Loucy (cell line): ENCODE results near the gene KLHDC3.

Source experiments
- H2AFZ ChIP-seq: fragments of 200-600 bp; sonication (generic); 2 replicates; pipeline ENCODE4 v1.6.0; 2016; ENCODE audit warnings: antibody characterized with exemption, mild to moderate bottlenecking, low read length, moderate library complexity
- H3F3A ChIP-seq: fragments of 200-600 bp; 2 replicates; pipeline ENCODE4 v1.6.0; 2016; ENCODE audit warnings: antibody characterized with exemption, low read depth, mild to moderate bottlenecking
- H3K27me3 ChIP-seq: fragments of 200-600 bp; sonication (generic); 2 replicates; pipeline ENCODE4 v1.6.1; 2014; ENCODE audit warnings: low read length, mild to moderate bottlenecking; ENCODE audit not compliant: insufficient read depth, poor library complexity, severe bottlenecking
- H3K36me3 ChIP-seq: fragments of 200-600 bp; sonication (generic); 2 replicates; pipeline ENCODE4 v1.6.1; 2016; ENCODE audit warnings: low read length; ENCODE audit not compliant: insufficient read depth
- H3K4me1 ChIP-seq: fragments of 200-600 bp; sonication (generic); 2 replicates; pipeline ENCODE4 v1.5.1; 2014; ENCODE audit warnings: low read length, mild to moderate bottlenecking; ENCODE audit not compliant: insufficient read depth, poor library complexity, severe bottlenecking
- H3K4me2 ChIP-seq: fragments of 200-600 bp; sonication (generic); 2 replicates; pipeline ENCODE4 v1.6.0; 2014; ENCODE audit warnings: antibody characterized with exemption, low read length, low read depth, mild to moderate bottlenecking; ENCODE audit not compliant: poor library complexity, severe bottlenecking
- H3K4me3 ChIP-seq: fragments of 200-600 bp; sonication (generic); 2 replicates; pipeline ENCODE4 v1.5.1; 2014; ENCODE audit warnings: low read length, mild to moderate bottlenecking, mixed read lengths; ENCODE audit not compliant: poor library complexity, severe bottlenecking
- H3K79me2 ChIP-seq: fragments of 200-600 bp; sonication (generic); 2 replicates; pipeline ENCODE4 v1.6.1; 2014; ENCODE audit warnings: low read length; ENCODE audit not compliant: insufficient read depth
- H3K9ac ChIP-seq: fragments of 200-600 bp; sonication (generic); 2 replicates; pipeline ENCODE4 v1.6.0; 2014; ENCODE audit warnings: mild to moderate bottlenecking, low read depth, low read length, moderate library complexity; ENCODE audit not compliant: poor library complexity, severe bottlenecking
- H3K9me2 ChIP-seq: fragments of 200-600 bp; sonication (generic); replicated peaks from 2 replicates; pipeline ENCODE4 v1.6.1; 2016; ENCODE audit warnings: low read depth, low read length, mixed read lengths
- H3K9me3 ChIP-seq: fragments of 200-600 bp; sonication (generic); 2 replicates; pipeline ENCODE4 v1.6.1; 2014; ENCODE audit warnings: mild to moderate bottlenecking, antibody characterized with exemption, low read length, low read depth; ENCODE audit not compliant: insufficient read depth
- H4K20me1 ChIP-seq: fragments of 200-600 bp; sonication (generic); 2 replicates; pipeline ENCODE4 v1.6.0; 2014; ENCODE audit warnings: antibody characterized with exemption, low read length, mild to moderate bottlenecking; ENCODE audit not compliant: insufficient read depth, poor library complexity, severe bottlenecking
- CTCF ChIP-seq: fragments of 200-600 bp; sonication (generic); conservative IDR thresholded peaks from 2 replicates; pipeline ENCODE4 v1.5.1; 2014; ENCODE audit warnings: mild to moderate bottlenecking, antibody characterized with exemption, low read length
- EZH2phosphoT487 ChIP-seq: fragments of 200-600 bp; IDR thresholded peaks from 2 replicates; pipeline ENCODE4 v1.6.1; 2018; ENCODE audit warnings: antibody characterized with exemption, mild to moderate bottlenecking, moderate library complexity, borderline replicate concordance

KLHDC3 gene

DNA sequence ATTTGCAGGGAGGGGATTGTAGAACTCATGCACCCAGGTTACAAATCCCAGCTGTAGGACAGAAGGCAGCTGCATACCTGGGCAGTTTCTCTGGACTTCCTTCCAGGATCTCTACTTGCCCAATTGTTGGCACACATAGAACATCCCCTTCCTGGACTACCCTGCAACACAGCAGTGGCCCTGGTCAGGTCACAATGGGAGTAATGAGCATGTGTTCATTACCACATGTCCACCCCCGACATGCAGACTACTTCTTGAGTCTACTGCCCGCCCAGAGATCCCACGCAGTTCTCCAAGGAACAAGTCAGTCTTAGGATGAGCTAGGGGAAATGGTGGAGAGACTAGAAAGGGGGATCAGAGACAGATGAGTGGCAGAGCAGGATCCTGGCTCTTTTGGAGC, 40.1 kb upstream of the KLHDC3 start:
- TF ChIP-seq CTCF, result no peak
- no peak for TF ChIP-seq EZH2phosphoT487
- H3K79me2 ChIP-seq, result peaks cover 13% of the 10 kb centered on the region
- H3K36me3 ChIP-seq, result no peaks in the 10 kb centered on the region
- H2AFZ ChIP-seq, result no peak overlapping the region
- no peaks in the 10 kb centered on the region for H3K9me3 ChIP-seq
- no peaks in the 10 kb centered on the region for H3F3A ChIP-seq
- H3K4me3 ChIP-seq, result no peak overlapping the region
- no peak overlapping the region for H3K9ac ChIP-seq
- H3K4me1 ChIP-seq, result peaks cover 6% of the 10 kb centered on the region
- no peaks in the 10 kb centered on the region for H3K27me3 ChIP-seq
- H4K20me1 ChIP-seq, result peaks cover 3% of the 10 kb centered on the region
- no peak overlapping the region for H3K4me2 ChIP-seq
- no peaks in the 10 kb centered on the region for H3K9me2 ChIP-seq

GRCh38 chr6:42974919-42975505, 39.0 kb upstream of the KLHDC3 start:
- Histone ChIP-seq H3K9me3 (no peaks in the 10 kb centered on the region), H3K4me1 (peaks cover 13% of the 10 kb centered on the region), H3K27me3 (no peaks in the 10 kb centered on the region), H3K9me2 (no peaks in the 10 kb centered on the region), H3K36me3 (no peaks in the 10 kb centered on the region), H4K20me1 (peaks cover 3% of the 10 kb centered on the region), H3F3A (no peaks in the 10 kb centered on the region), H3K4me2 (no peak overlapping the region), H3K4me3 (no peak overlapping the region), H2AFZ (no peak overlapping the region), H3K79me2 (peaks cover 13% of the 10 kb centered on the region), H3K9ac (no peak overlapping the region)
- TF ChIP-seq CTCF (no peak), EZH2phosphoT487 (no peak)

- TF ChIP-seq CTCF (no peak), EZH2phosphoT487 (no peak)
Observed at GRCh38 chr6:42978487-42978838, 35.6 kb upstream of the KLHDC3 start.

More at GRCh38 chr6:42978487-42978838, 35.6 kb upstream of the KLHDC3 start:
- peak overlapping the region; percentile 87 for H3K9ac ChIP-seq
- no peaks in the 10 kb centered on the region for H3K27me3 ChIP-seq
- peak overlapping the region; percentile 78; the same call in 1 of the 2 replicates for H2AFZ ChIP-seq
- no peaks in the 10 kb centered on the region for H3K9me2 ChIP-seq
- H3K4me1 ChIP-seq, result peaks cover 15% of the 10 kb centered on the region
- H4K20me1 ChIP-seq, result peaks cover 3% of the 10 kb centered on the region
- peak overlapping the region; percentile 89 for H3K4me3 ChIP-seq
- no peaks in the 10 kb centered on the region for H3K36me3 ChIP-seq
- peak overlapping the region; percentile 97 for H3K4me2 ChIP-seq
- H3F3A ChIP-seq, result no peaks in the 10 kb centered on the region
- no peaks in the 10 kb centered on the region for H3K9me3 ChIP-seq
- H3K79me2 ChIP-seq, result peaks cover 13% of the 10 kb centered on the region
